Vagina (tissue), 2 donors: ENCODE measurements around the gene NAPA. TPM values are rescaled to one million over a fixed set of nuclear protein-coding genes. Genes with fewer than 3 reads are reported as not detected.

Experiments
- DNase-seq, 2 donors: peaks; one replicate each; pipeline ENCODE4 v3.0.0-alpha.2; 2017; ENCODE audit errors: extremely low spot score in 2 of 2
- H3K27ac ChIP-seq: fragments of 200-600 bp; sonication (generic); one replicate; pipeline ENCODE4 v1.5.1; 2019
- H3K27me3 ChIP-seq: fragments of 200-600 bp; sonication (generic); one replicate; pipeline ENCODE4 v1.5.1; 2019
- H3K36me3 ChIP-seq, 2 donors: fragments of 200-600 bp; sonication (generic); one replicate each; pipeline ENCODE4 v1.5.1; 2017 to 2019
- H3K4me1 ChIP-seq: fragments of 200-600 bp; sonication (generic); one replicate; pipeline ENCODE4 v1.5.1; 2019
- H3K4me3 ChIP-seq, 2 donors: fragments of 200-600 bp; sonication (generic); 1 replicate in 1 of 2; 2 replicates in 1 of 2; pipeline ENCODE4 v1.5.1; 2016 to 2019
- H3K9me3 ChIP-seq: fragments of 200-600 bp; sonication (generic); one replicate; pipeline ENCODE4 v1.5.1; 2019
- CTCF ChIP-seq, 3 experiments: fragments of 450-650 bp in 2 of 3; fragments of 200-600 bp in 1 of 3; sonication (generic) in 1 of 3; IDR thresholded peaks; one replicate each; pipeline ENCODE4 v1.5.1; 2017 to 2019; ENCODE audit warnings: antibody characterized with exemption in 3 of 3, mild to moderate bottlenecking in 2 of 3, moderate library complexity in 2 of 3
- POLR2A ChIP-seq, 2 donors: fragments of 450-650 bp; IDR thresholded peaks; one replicate each; pipeline ENCODE4 v1.6.1; 2017; ENCODE audit warnings: antibody characterized with exemption in 2 of 2, mild to moderate bottlenecking in 2 of 2, moderate library complexity in 2 of 2
- POLR2AphosphoS5 ChIP-seq, 2 donors: sonication (generic); formaldehyde crosslinking; IDR thresholded peaks; one replicate each; pipeline ENCODE4 v1.9.0; 2017; ENCODE audit warnings: antibody characterized with exemption in 2 of 2, mild to moderate bottlenecking in 2 of 2, low read depth in 1 of 2; ENCODE audit not compliant: insufficient read depth in 1 of 2
- intact Hi-C: fragments of 100-400 bp; cut with DNase I; formaldehyde crosslinking; loops from one replicate; pipeline ENCODE4 v1.15.1; 2023
- total RNA-seq: library from RNA; depleted of rRNA; stranded (reverse); fragments of >200 nt; gene quantifications from one replicate; pipeline ENCODE4 v1.2.3, GENCODE V29; 2016

Gene NAPA
- total RNA-seq, 1 donor from 2014 or later = 108 TPM

GRCh38 chr19:47503130-47503825 is 11.6 kb downstream of the NAPA start:
- Histone ChIP-seq H3K27me3 (no peaks in the 10 kb centered on the region), H3K9me3 (no peaks in the 10 kb centered on the region), H3K27ac (no peak overlapping the region), H3K4me1 (peaks cover 34% of the 10 kb centered on the region), H3K4me3 (no peak overlapping the region), H3K36me3 (peaks cover 0 to 55% of the 10 kb centered on the region in 2 donors)
- intact Hi-C loops = no loop called here
- DNase-seq = no peak
- no peak for TF ChIP-seq CTCF (IDR thresholded peaks at IDR 0.05)
- TF ChIP-seq POLR2AphosphoS5 (IDR thresholded peaks at IDR 0.05; ENCODE audit: insufficient read depth in 1 of 2, low read depth in 1 of 2) = no peak
- TF ChIP-seq POLR2A (IDR thresholded peaks at IDR 0.05) = no peak

- intact Hi-C loops = no loop called here
- no peak overlapping the region for H3K27ac ChIP-seq
- peaks cover 19% of the 10 kb centered on the region for H3K4me1 ChIP-seq
- H3K36me3 ChIP-seq = peaks cover 0 to 62% of the 10 kb centered on the region in 2 donors
- no peak for DNase-seq
- no peaks in the 10 kb centered on the region for H3K9me3 ChIP-seq
- no peak overlapping the region for H3K4me3 ChIP-seq
- TF ChIP-seq CTCF (IDR thresholded peaks at IDR 0.05) (no peak), POLR2AphosphoS5 (IDR thresholded peaks at IDR 0.05; ENCODE audit: insufficient read depth in 1 of 2, low read depth in 1 of 2) (no peak), POLR2A (IDR thresholded peaks at IDR 0.05) (no peak)
- H3K27me3 ChIP-seq = no peaks in the 10 kb centered on the region
Measured at GRCh38 chr19:47499863-47500830, 14.7 kb downstream of the NAPA start.

- Histone ChIP-seq H3K36me3 (peaks cover 0 to 64% of the 10 kb centered on the region in 2 donors), H3K27me3 (no peaks in the 10 kb centered on the region), H3K27ac (no peak overlapping the region), H3K9me3 (no peaks in the 10 kb centered on the region), H3K4me1 (peaks cover 19% of the 10 kb centered on the region), H3K4me3 (no peak overlapping the region)
- no peak for DNase-seq
- TF ChIP-seq CTCF (IDR thresholded peaks at IDR 0.05) (no peak), POLR2A (IDR thresholded peaks at IDR 0.05) (no peak), POLR2AphosphoS5 (IDR thresholded peaks at IDR 0.05; ENCODE audit: insufficient read depth in 1 of 2, low read depth in 1 of 2) (no peak)
- intact Hi-C loops = no loop called here
Measured at GRCh38 chr19:47499371-47499770, 15.5 kb downstream of the NAPA start.

GRCh38 chr19:47498561-47498960 is 16.3 kb downstream of the NAPA start:
- no peak overlapping the region for H3K27ac ChIP-seq
- H3K36me3 ChIP-seq = peaks cover 0 to 58% of the 10 kb centered on the region in 2 donors

More at GRCh38 chr19:47498561-47498960, 16.3 kb downstream of the NAPA start:
- peaks cover 19% of the 10 kb centered on the region for H3K4me1 ChIP-seq
- intact Hi-C loops = no loop called here
- H3K27me3 ChIP-seq = no peaks in the 10 kb centered on the region
- no peaks in the 10 kb centered on the region for H3K9me3 ChIP-seq
- no peak overlapping the region for H3K4me3 ChIP-seq
- TF ChIP-seq POLR2A (IDR thresholded peaks at IDR 0.05) = no peak
- TF ChIP-seq POLR2AphosphoS5 (IDR thresholded peaks at IDR 0.05; ENCODE audit: insufficient read depth in 1 of 2, low read depth in 1 of 2) = no peak
- no peak for TF ChIP-seq CTCF (IDR thresholded peaks at IDR 0.05)
- DNase-seq = no peak
